Memory B cell (primary cell): ENCODE data around the gene CLCN1.
A peak's percentile ranks its signal among the peaks of the same experiment; 100 is the strongest.

Experiments used
- ATAC-seq: fragments of 150-1000 bp; cut with Tn5 transposase; 2 replicates; pipeline ENCODE4 v1.10.0; 2021; ENCODE audit warnings: low read depth, mild to moderate bottlenecking, moderate library complexity
- DNase-seq, 2 donors: peaks; one replicate each; pipeline ENCODE4 v3.0.0; 2022; ENCODE audit warnings: low spot score in 2 of 2
- H3K27ac Mint-ChIP-seq: one replicate; pipeline ENCODE4 v1.8.0; 2022; ENCODE audit warnings: mild to moderate bottlenecking, moderate library complexity, mixed read lengths
- H3K27me3 Mint-ChIP-seq: one replicate; pipeline ENCODE4 v1.8.0; 2022; ENCODE audit warnings: mixed read lengths
- H3K36me3 Mint-ChIP-seq: one replicate; pipeline ENCODE4 v1.8.0; 2022; ENCODE audit warnings: mild to moderate bottlenecking, mixed read lengths
- H3K4me1 Mint-ChIP-seq: one replicate; pipeline ENCODE4 v1.8.0; 2022; ENCODE audit warnings: mixed read lengths
- H3K4me3 Mint-ChIP-seq: one replicate; pipeline ENCODE4 v1.8.0; 2022; ENCODE audit warnings: mild to moderate bottlenecking, moderate library complexity, mixed read lengths
- H3K9me3 Mint-ChIP-seq: one replicate; pipeline ENCODE4 v1.8.0; 2022; ENCODE audit warnings: mixed read lengths

CLCN1 gene

GRCh38 chr7:143305423-143306070 is 10.4 kb upstream of the CLCN1 start:
- Mint-ChIP-seq H3K9me3 (no peaks in the 10 kb centered on the region), H3K27me3 (no peaks in the 10 kb centered on the region), H3K4me1 (peaks cover 22% of the 10 kb centered on the region), H3K27ac (peak overlapping the region; percentile 58), H3K4me3 (no peak overlapping the region), H3K36me3 (peaks cover 53% of the 10 kb centered on the region)
- ATAC-seq (peak; percentile 78), DNase-seq (peak; percentile 51 to 54)

GRCh38 chr7:143308632-143309031 is 7.3 kb upstream of the CLCN1 start:
- Mint-ChIP-seq H3K9me3 (no peaks in the 10 kb centered on the region), H3K36me3 (peaks cover 32% of the 10 kb centered on the region), H3K27ac (peak overlapping the region; percentile 74), H3K4me3 (no peak overlapping the region), H3K27me3 (no peaks in the 10 kb centered on the region), H3K4me1 (peaks cover 16% of the 10 kb centered on the region)
- no peak for DNase-seq
- ATAC-seq: no peak

- ATAC-seq (no peak), DNase-seq (no peak)
- H3K4me1 Mint-ChIP-seq: peaks cover 6% of the 10 kb centered on the region
- H3K27ac Mint-ChIP-seq: no peak overlapping the region
- no peak overlapping the region for H3K4me3 Mint-ChIP-seq
- H3K27me3 Mint-ChIP-seq: no peaks in the 10 kb centered on the region
- no peaks in the 10 kb centered on the region for H3K36me3 Mint-ChIP-seq
- H3K9me3 Mint-ChIP-seq: no peaks in the 10 kb centered on the region
These were observed 1.8 kb upstream of the CLCN1 start for GRCh38 chr7:143314127-143314526.

GRCh38 chr7:143316492-143316891 is 581 bp downstream of the CLCN1 start:
- no peaks in the 10 kb centered on the region for H3K9me3 Mint-ChIP-seq
- H3K4me1 Mint-ChIP-seq: no peaks in the 10 kb centered on the region
- no peaks in the 10 kb centered on the region for H3K27me3 Mint-ChIP-seq
- ATAC-seq: no peak
- H3K4me3 Mint-ChIP-seq: no peak overlapping the region
- H3K27ac Mint-ChIP-seq: no peak overlapping the region
- H3K36me3 Mint-ChIP-seq: no peaks in the 10 kb centered on the region
- DNase-seq: no peak

GRCh38 chr7:143318661-143319060 is 2.8 kb downstream of the CLCN1 start:
- H3K4me1 Mint-ChIP-seq: peaks cover 4% of the 10 kb centered on the region
- no peak for DNase-seq
- no peaks in the 10 kb centered on the region for H3K36me3 Mint-ChIP-seq

GRCh38 chr7:143320620-143321019 is 4.7 kb downstream of the CLCN1 start:
- ATAC-seq: no peak
- Mint-ChIP-seq H3K27me3 (no peaks in the 10 kb centered on the region), H3K4me1 (peaks cover 21% of the 10 kb centered on the region), H3K27ac (no peak overlapping the region), H3K4me3 (no peak overlapping the region), H3K9me3 (no peaks in the 10 kb centered on the region), H3K36me3 (no peaks in the 10 kb centered on the region)
- no peak for DNase-seq

More at GRCh38 chr7:143318661-143319060, 2.8 kb downstream of the CLCN1 start:
- no peaks in the 10 kb centered on the region for H3K9me3 Mint-ChIP-seq
- no peak overlapping the region for H3K4me3 Mint-ChIP-seq
- H3K27ac Mint-ChIP-seq: no peak overlapping the region
- ATAC-seq: no peak
- H3K27me3 Mint-ChIP-seq: no peaks in the 10 kb centered on the region

GRCh38 chr7:143321242-143321641 is 5.3 kb downstream of the CLCN1 start:
- Mint-ChIP-seq H3K27ac (no peak overlapping the region), H3K4me3 (no peak overlapping the region), H3K36me3 (no peaks in the 10 kb centered on the region), H3K4me1 (peaks cover 23% of the 10 kb centered on the region), H3K9me3 (no peaks in the 10 kb centered on the region), H3K27me3 (no peaks in the 10 kb centered on the region)
- ATAC-seq (no peak), DNase-seq (no peak)

- no peaks in the 10 kb centered on the region for H3K9me3 Mint-ChIP-seq
- no peak overlapping the region for H3K27ac Mint-ChIP-seq
These were observed 5.8 kb downstream of the CLCN1 start for GRCh38 chr7:143321734-143322133.

GRCh38 chr7:143322760-143323633 is 7.1 kb downstream of the CLCN1 start:
- no peak for ATAC-seq
- Mint-ChIP-seq H3K4me1 (peaks cover 33% of the 10 kb centered on the region), H3K9me3 (no peaks in the 10 kb centered on the region), H3K36me3 (peaks cover 2% of the 10 kb centered on the region), H3K27me3 (no peaks in the 10 kb centered on the region), H3K4me3 (no peak overlapping the region), H3K27ac (no peak overlapping the region)
- no peak for DNase-seq

More at GRCh38 chr7:143321734-143322133, 5.8 kb downstream of the CLCN1 start:
- H3K27me3 Mint-ChIP-seq: no peaks in the 10 kb centered on the region
- DNase-seq (no peak), ATAC-seq (no peak)
- peaks cover 2% of the 10 kb centered on the region for H3K36me3 Mint-ChIP-seq
- H3K4me3 Mint-ChIP-seq: no peak overlapping the region
- peaks cover 27% of the 10 kb centered on the region for H3K4me1 Mint-ChIP-seq

- Mint-ChIP-seq H3K36me3 (peaks cover 2% of the 10 kb centered on the region), H3K27ac (no peak overlapping the region), H3K4me3 (no peak overlapping the region), H3K4me1 (peaks cover 37% of the 10 kb centered on the region), H3K9me3 (no peaks in the 10 kb centered on the region), H3K27me3 (no peaks in the 10 kb centered on the region)
- DNase-seq (no peak), ATAC-seq (no peak)
These were observed 7.7 kb downstream of the CLCN1 start for GRCh38 chr7:143323653-143324052.

- DNase-seq (no peak), ATAC-seq (peak; percentile 72)
- Mint-ChIP-seq H3K9me3 (no peaks in the 10 kb centered on the region), H3K36me3 (peaks cover 2% of the 10 kb centered on the region), H3K4me1 (peaks cover 41% of the 10 kb centered on the region), H3K4me3 (peak overlapping the region; percentile 53), H3K27ac (peak overlapping the region; percentile 80), H3K27me3 (no peaks in the 10 kb centered on the region)
These were observed 9.3 kb downstream of the CLCN1 start for GRCh38 chr7:143325240-143325639.

GRCh38 chr7:143327903-143328302 is 12.0 kb downstream of the CLCN1 start:
- Mint-ChIP-seq H3K4me1 (peaks cover 41% of the 10 kb centered on the region), H3K4me3 (peak overlapping the region; percentile 73), H3K27ac (peak overlapping the region; percentile 76), H3K36me3 (peaks cover 2% of the 10 kb centered on the region), H3K9me3 (no peaks in the 10 kb centered on the region), H3K27me3 (no peaks in the 10 kb centered on the region)
- peak in 1 of 2 donors; percentile 19 for DNase-seq
- peak; percentile 88 for ATAC-seq

GRCh38 chr7:143329471-143330170 is 13.7 kb downstream of the CLCN1 start:
- H3K36me3 Mint-ChIP-seq: peaks cover 2% of the 10 kb centered on the region
- ATAC-seq: no peak
- no peak for DNase-seq
- H3K4me3 Mint-ChIP-seq: no peak overlapping the region
- H3K4me1 Mint-ChIP-seq: peaks cover 30% of the 10 kb centered on the region
- no peak overlapping the region for H3K27ac Mint-ChIP-seq
- H3K27me3 Mint-ChIP-seq: no peaks in the 10 kb centered on the region
- H3K9me3 Mint-ChIP-seq: no peaks in the 10 kb centered on the region

- Mint-ChIP-seq H3K27me3 (no peaks in the 10 kb centered on the region), H3K27ac (no peak overlapping the region), H3K9me3 (no peaks in the 10 kb centered on the region), H3K4me3 (no peak overlapping the region), H3K4me1 (peaks cover 17% of the 10 kb centered on the region), H3K36me3 (peaks cover 2% of the 10 kb centered on the region)
- ATAC-seq (no peak), DNase-seq (no peak)
These were observed 15.4 kb downstream of the CLCN1 start for GRCh38 chr7:143331179-143331801.
